OCI-LY1 (cell line): ENCODE results near the gene SMIM14.

Source experiments
- H2AFZ ChIP-seq: fragments of 200-600 bp; sonication (generic), shearing (Covaris generic); 2 replicates; pipeline ENCODE4 v1.6.0; 2014; ENCODE audit warnings: antibody characterized with exemption, mild to moderate bottlenecking, low read length
- H3F3A ChIP-seq: fragments of 200-600 bp; sonication (generic), shearing (Covaris generic); 2 replicates; pipeline ENCODE4 v1.6.0; 2014; ENCODE audit warnings: mild to moderate bottlenecking, antibody characterized with exemption, low read length, moderate library complexity; ENCODE audit not compliant: insufficient read depth
- H3K27ac ChIP-seq: fragments of 200-600 bp; sonication (generic); 2 replicates; pipeline ENCODE4 v1.5.1; 2014; ENCODE audit warnings: low read length, mixed run types, mild to moderate bottlenecking, low read depth; ENCODE audit not compliant: poor library complexity, severe bottlenecking
- H3K27me3 ChIP-seq: fragments of 200-600 bp; sonication (generic); 2 replicates; pipeline ENCODE4 v1.6.0; 2014; ENCODE audit warnings: antibody characterized with exemption, mild to moderate bottlenecking, low read length, moderate library complexity; ENCODE audit not compliant: insufficient read depth
- H3K36me3 ChIP-seq: fragments of 200-600 bp; sonication (generic); 2 replicates; pipeline ENCODE4 v1.6.1; 2014; ENCODE audit warnings: mild to moderate bottlenecking, antibody characterized with exemption, low read length, moderate library complexity, mixed read lengths; ENCODE audit not compliant: insufficient read depth
- H3K4me1 ChIP-seq: fragments of 200-600 bp; sonication (generic); 2 replicates; pipeline ENCODE4 v1.5.1; 2014; ENCODE audit warnings: mild to moderate bottlenecking, low read length, moderate library complexity; ENCODE audit not compliant: insufficient read depth, severe bottlenecking
- H3K4me2 ChIP-seq: fragments of 200-600 bp; sonication (generic), shearing (Covaris generic); 2 replicates; pipeline ENCODE4 v1.6.1; 2014; ENCODE audit warnings: low read length
- H3K4me3 ChIP-seq: fragments of 200-600 bp; sonication (generic); 2 replicates; pipeline ENCODE4 v1.5.1; 2014; ENCODE audit warnings: low read length, low read depth, mild to moderate bottlenecking, mixed read lengths; ENCODE audit not compliant: poor library complexity, severe bottlenecking
- H3K79me2 ChIP-seq: fragments of 200-600 bp; shearing (Covaris generic); 2 replicates; pipeline ENCODE4 v1.6.1; 2016; ENCODE audit warnings: mixed run types, low read length, mixed read lengths; ENCODE audit not compliant: insufficient read depth
- H3K9ac ChIP-seq: fragments of 200-600 bp; sonication (generic), shearing (Covaris generic); 2 replicates; pipeline ENCODE4 v1.6.1; 2014; ENCODE audit warnings: mild to moderate bottlenecking, low read length, mixed read lengths
- H3K9me2 ChIP-seq: fragments of 200-600 bp; sonication (generic), shearing (Covaris generic); 2 replicates; pipeline ENCODE4 v1.6.1; 2014; ENCODE audit warnings: low read depth, mild to moderate bottlenecking, low read length, mixed read lengths
- H3K9me3 ChIP-seq: fragments of 200-600 bp; shearing (Covaris generic); 2 replicates; pipeline ENCODE4 v1.6.1; 2014; ENCODE audit warnings: low read length, mixed read lengths
- H4K20me1 ChIP-seq: fragments of 200-600 bp; sonication (generic), shearing (Covaris generic); 2 replicates; pipeline ENCODE4 v1.6.0; 2016; ENCODE audit warnings: mild to moderate bottlenecking, low read length; ENCODE audit not compliant: insufficient read depth
- CTCF ChIP-seq: fragments of 200-600 bp; sonication (generic), shearing (Covaris generic); IDR thresholded peaks from 2 replicates; pipeline ENCODE4 v1.5.1; 2017; ENCODE audit warnings: mild to moderate bottlenecking, antibody characterized with exemption, low read length, moderate library complexity, mixed read lengths
- EZH2 ChIP-seq: fragments of 200-600 bp; sonication (generic), shearing (Covaris generic); IDR thresholded peaks from 2 replicates; pipeline ENCODE4 v1.8.0; 2017; ENCODE audit warnings: borderline replicate concordance, mixed run types, mild to moderate bottlenecking, antibody characterized with exemption, low read length, moderate library complexity, mixed read lengths

Gene SMIM14

GRCh38 chr4:39637221-39637585 lies 1.5 kb downstream of the SMIM14 start:
- Histone ChIP-seq H3K27ac (peak overlapping the region; percentile 20), H3K27me3 (no peaks in the 10 kb centered on the region), H3K9ac (peak overlapping the region; percentile 73), H3K79me2 (no peaks in the 10 kb centered on the region), H3K4me3 (peak overlapping the region; percentile 87), H3K4me2 (peak overlapping the region; percentile 94), H3F3A (no peaks in the 10 kb centered on the region), H4K20me1 (no peaks in the 10 kb centered on the region), H2AFZ (no peak overlapping the region), H3K4me1 (peaks cover 54% of the 10 kb centered on the region), H3K9me3 (no peaks in the 10 kb centered on the region), H3K9me2 (no peaks in the 10 kb centered on the region), H3K36me3 (no peaks in the 10 kb centered on the region)
- TF ChIP-seq EZH2 = no peak
- no peak for TF ChIP-seq CTCF

- Histone ChIP-seq H3K9me2 (no peaks in the 10 kb centered on the region), H3F3A (0 out of 2 replicates have a peak, but pooled peaks cover 3% of the 10 kb centered on the region), H3K9ac (no peak overlapping the region), H3K4me1 (peaks cover 60% of the 10 kb centered on the region), H3K4me2 (peak overlapping the region; percentile 94), H3K36me3 (no peaks in the 10 kb centered on the region), H3K27ac (no peak overlapping the region), H2AFZ (no peak overlapping the region), H3K79me2 (no peaks in the 10 kb centered on the region), H3K9me3 (no peaks in the 10 kb centered on the region), H3K27me3 (no peaks in the 10 kb centered on the region), H3K4me3 (peak overlapping the region; percentile 87), H4K20me1 (no peaks in the 10 kb centered on the region)
- TF ChIP-seq CTCF (peak; percentile 9; the same call in 1 of the 2 replicates), EZH2 (no peak)
These were observed 2.0 kb downstream of the SMIM14 start for GRCh38 chr4:39636531-39637184.

DNA sequence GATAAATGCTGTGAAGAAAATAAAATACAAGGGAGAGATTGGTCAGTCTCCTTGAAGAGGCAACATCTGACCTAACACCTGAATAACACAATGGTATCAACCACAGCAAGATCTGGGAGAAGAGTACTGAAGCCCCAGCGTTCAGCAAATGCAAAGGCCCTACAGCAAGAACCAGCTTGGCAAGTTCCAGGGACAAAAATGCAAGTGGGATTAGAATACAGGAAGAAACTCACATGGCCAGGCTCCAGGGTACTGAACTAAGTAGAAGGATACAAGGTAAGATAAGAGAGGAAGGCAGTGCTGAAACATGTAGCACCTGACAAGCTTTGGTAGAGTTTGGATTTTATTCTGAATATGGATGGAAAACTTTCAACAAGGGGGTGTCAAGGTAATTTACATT lies 3.6 kb downstream of the SMIM14 start:
- TF ChIP-seq CTCF = no peak
- TF ChIP-seq EZH2 = no peak
- no peak overlapping the region for H3K4me3 ChIP-seq
- H3F3A ChIP-seq = 0 out of 2 replicates have a peak, but pooled peaks cover 3% of the 10 kb centered on the region
- no peak overlapping the region for H2AFZ ChIP-seq
- no peaks in the 10 kb centered on the region for H3K9me2 ChIP-seq
- no peaks in the 10 kb centered on the region for H4K20me1 ChIP-seq
- H3K27ac ChIP-seq = no peak overlapping the region
- no peaks in the 10 kb centered on the region for H3K79me2 ChIP-seq
- H3K27me3 ChIP-seq = no peaks in the 10 kb centered on the region
- no peak overlapping the region for H3K4me2 ChIP-seq
- H3K9ac ChIP-seq = no peak overlapping the region
- no peaks in the 10 kb centered on the region for H3K9me3 ChIP-seq
- no peaks in the 10 kb centered on the region for H3K36me3 ChIP-seq
- peaks cover 69% of the 10 kb centered on the region for H3K4me1 ChIP-seq
